ENCODE measurements around the gene SLC2A11. TPM values are rescaled to one million over a fixed set of nuclear protein-coding genes. Genes with fewer than 3 reads are reported as not detected.

Gene SLC2A11
- total and polyA plus RNA-seq, 9 of the 15 experiments (the other 6 are each of a cell fraction or from before 2014, with no cell fraction given), result 0.44 to 2.7 (median 2.1) TPM

- H3K4me2 ChIP-seq (ENCODE audit: insufficient read depth, low read length), result no peak overlapping the region
- intact Hi-C loops (cut with micrococcal nuclease), result no loop called here
- DNase-seq (ENCODE audit: extremely low read depth in 1 of 4, low spot score in 3 of 4) (peak; percentile 19 to 49 (median 34)), FAIRE-seq (no peak), ATAC-seq (peak; percentile 80)
- no peak overlapping the region for H3K4me3 ChIP-seq
- BruUV-seq (replicated peaks), result no TSS peak
- H3K9me1 ChIP-seq (ENCODE audit: control insufficient read depth, insufficient read depth, low read length), result no peaks in the 10 kb centered on the region
- peaks cover 4% of the 10 kb centered on the region; the same call in 1 of the 2 replicates for H3K9me3 ChIP-seq (replicated peaks; ENCODE audit: control insufficient read depth, insufficient read depth, low read depth, low read length)
- no peaks in the 10 kb centered on the region for H3K36me3 ChIP-seq (ENCODE audit: control insufficient read depth, insufficient read depth, low read length)
- peak overlapping the region; percentile 53 to 61; a peak in 3 of 4 replicates for H3K9ac ChIP-seq (ENCODE audit: insufficient read depth in 1 of 2, low read depth in 2 of 2, low read length in 2 of 2)
- peak overlapping the region; percentile 82; the same call in 2 of the 3 replicates for H3K27ac ChIP-seq (ENCODE audit: extremely low read depth, low read depth, low read length)
- no peaks in the 10 kb centered on the region for H3K27me3 ChIP-seq (ENCODE audit: control insufficient read depth in 2 of 2, insufficient read depth in 2 of 2, low read length in 2 of 2)
- 50% methylated on average over 5 of the region's 11 CpGs for WGBS (ENCODE audit: insufficient coverage, low coverage, missing lambda C conversion rate)
- in situ Hi-C loops (cut with MboI), result no loop called here
- peaks cover 6% of the 10 kb centered on the region; the same call in 1 of the 3 replicates for H3K79me2 ChIP-seq (ENCODE audit: control insufficient read depth, insufficient read depth, low read length)
- no peaks in the 10 kb centered on the region for H4K20me1 ChIP-seq (replicated peaks; ENCODE audit: control insufficient read depth, insufficient read depth, low read length)
- CTCF ChIA-PET (ENCODE audit: low intra/inter-chr PET ratio), result interaction anchor here (0.5 kb wide), 1 partner anchor 448 kb away, joined by 3 read pairs; no protein-coding TSS in a partner anchor
- H3K4me1 ChIP-seq (replicated peaks in 1 of 2; ENCODE audit: control insufficient read depth in 2 of 2, insufficient read depth in 2 of 2, low read length in 2 of 2), result peaks cover 19 to 27% of the 10 kb centered on the region in 2 experiments
- peak overlapping the region; percentile 76 for H2AFZ ChIP-seq (ENCODE audit: low read depth, low read length)
- POLR2A ChIA-PET, result interaction anchor here (0.6 to 0.7 kb wide), 3 partner anchors 8 to 310 kb away, joined by 3 to 4 read pairs (median 3); no protein-coding TSS in a partner anchor
- TF ChIP-seq KDM1A (IDR thresholded peaks at IDR 0.05) (peak; percentile 12 to 28; a peak in 2 of 4 replicates), ZNF384 (IDR thresholded peaks at IDR 0.05; ENCODE audit: low read depth, low read length) (peak; percentile 86), POLR2G (IDR thresholded peaks at IDR 0.05; ENCODE audit: low read depth, low read length) (peak; percentile 41; the same call in 1 of the 2 replicates), ELF2 (CRISPR knock-in tag; IDR thresholded peaks at IDR 0.05) (no peak), ARNT (IDR thresholded peaks at IDR 0.05) (0 out of 4 replicates have a peak, but pooled peaks of 1 of the 2 experiments have one; percentile 10), ZFX (CRISPR knock-in tag; IDR thresholded peaks at IDR 0.05) (peak; percentile 47), NCOA4 (IDR thresholded peaks at IDR 0.05; ENCODE audit: partially characterized antibody) (no peak), LEF1 (IDR thresholded peaks at IDR 0.05) (0 out of 2 replicates have a peak, but pooled peaks have one; percentile 11), FOSL1 (tag; conservative IDR thresholded peaks at IDR 0.05) (peak; percentile 73), ATF7 (IDR thresholded peaks at IDR 0.05) (0 out of 2 replicates have a peak, but pooled peaks have one; percentile 4), TAF9B (IDR thresholded peaks at IDR 0.05; ENCODE audit: partially characterized antibody) (peak; percentile 17), ATF3 (IDR thresholded peaks at IDR 0.05) (peak; percentile 19; the same call in 1 of the 2 replicates), ATF3 (CRISPR knock-in tag; conservative IDR thresholded peaks at IDR 0.05) (no peak), MNT (conservative IDR thresholded peaks at IDR 0.05) (0 out of 4 replicates have a peak, but pooled peaks of 1 of the 2 experiments have one; percentile 20), ZNF324 (CRISPR knock-in tag; IDR thresholded peaks at IDR 0.05) (no peak)
Observed at GRCh38 chr22:23888615-23889401, 31.1 kb downstream of the SLC2A11 start.
